SK-N-MC (cell line): ENCODE results near the gene ITGA11.
A peak's percentile ranks its signal among the peaks of the same experiment; 100 is the strongest.

ENCODE experiments used
- DNase-seq: peaks from one replicate; pipeline ENCODE4 v3.0.0-alpha.2; 2011; ENCODE audit warnings: low read depth, low spot score
- H3K27ac ChIP-seq: fragments of 200-600 bp; sonication (generic); 2 replicates; pipeline ENCODE4 v1.5.1; 2016; ENCODE audit warnings: mixed run types
- H3K36me3 ChIP-seq: fragments of 200-600 bp; sonication (generic); 2 replicates; pipeline ENCODE4 v1.6.1; 2017; ENCODE audit warnings: antibody characterized with exemption, low read length, mixed read lengths; ENCODE audit not compliant: insufficient read depth
- H3K4me3 ChIP-seq: fragments of 200-600 bp; sonication (generic); 2 replicates; pipeline ENCODE4 v1.5.1; 2016
- H3K9ac ChIP-seq: fragments of 200-600 bp; sonication (generic); 2 replicates; pipeline ENCODE4 v1.8.0; 2017; ENCODE audit warnings: mixed run types, mixed read lengths; ENCODE audit not compliant: insufficient read length
- H3K9me3 ChIP-seq: fragments of 200-600 bp; sonication (generic); 2 replicates; pipeline ENCODE4 v1.6.1; 2017; ENCODE audit warnings: low read depth, mild to moderate bottlenecking, antibody characterized with exemption, low read length, moderate library complexity, mixed read lengths
- EZH2 ChIP-seq: fragments of 200-600 bp; sonication (generic); IDR thresholded peaks from one replicate; pipeline ENCODE4 v1.6.1; 2017; ENCODE audit warnings: antibody characterized with exemption
- FOXP2 ChIP-seq: optimal IDR thresholded peaks from 2 replicates; pipeline ENCODE3; 2011; ENCODE audit warnings: mild to moderate bottlenecking, moderate library complexity; ENCODE audit not compliant: insufficient read depth; ENCODE audit errors: extremely low read length, control extremely low read depth
- POLR2AphosphoS5 ChIP-seq: IDR thresholded peaks from 2 replicates; pipeline ENCODE4 v1.6.1; 2012; ENCODE audit warnings: mild to moderate bottlenecking, low read depth, low read length, borderline replicate concordance

Gene ITGA11

GRCh38 chr15:68262514-68263356 lies 169.2 kb downstream of the ITGA11 start:
- H3K9me3 ChIP-seq, result no peaks in the 10 kb centered on the region
- no peak overlapping the region for H3K9ac ChIP-seq
- TF ChIP-seq POLR2AphosphoS5 (no peak), EZH2 (no peak), FOXP2 (no peak)
- H3K27ac ChIP-seq, result no peak overlapping the region
- DNase-seq, result no peak
- no peak overlapping the region for H3K4me3 ChIP-seq
- H3K36me3 ChIP-seq, result no peaks in the 10 kb centered on the region

- Histone ChIP-seq H3K4me3 (no peak overlapping the region), H3K9me3 (no peaks in the 10 kb centered on the region), H3K27ac (no peak overlapping the region), H3K36me3 (no peaks in the 10 kb centered on the region), H3K9ac (no peak overlapping the region)
- no peak for TF ChIP-seq POLR2AphosphoS5
- TF ChIP-seq FOXP2, result no peak
- TF ChIP-seq EZH2, result no peak
- DNase-seq, result no peak
These were observed 170.0 kb downstream of the ITGA11 start for GRCh38 chr15:68261980-68262379.

- H3K36me3 ChIP-seq, result no peaks in the 10 kb centered on the region
- no peaks in the 10 kb centered on the region for H3K9me3 ChIP-seq
- no peak for DNase-seq
- no peak overlapping the region for H3K27ac ChIP-seq
- no peak overlapping the region for H3K4me3 ChIP-seq
- TF ChIP-seq EZH2, result no peak
- TF ChIP-seq FOXP2, result no peak
- no peak for TF ChIP-seq POLR2AphosphoS5
- no peak overlapping the region for H3K9ac ChIP-seq
These were observed 170.7 kb downstream of the ITGA11 start for GRCh38 chr15:68261241-68261640.

- Histone ChIP-seq H3K4me3 (no peak overlapping the region), H3K9me3 (no peaks in the 10 kb centered on the region), H3K27ac (no peak overlapping the region), H3K36me3 (no peaks in the 10 kb centered on the region), H3K9ac (no peak overlapping the region)
- TF ChIP-seq EZH2 (no peak), POLR2AphosphoS5 (no peak), FOXP2 (no peak)
- no peak for DNase-seq
These were observed 172.1 kb downstream of the ITGA11 start for GRCh38 chr15:68259883-68260282.

GRCh38 chr15:68258692-68259091 lies 173.3 kb downstream of the ITGA11 start:
- no peaks in the 10 kb centered on the region for H3K36me3 ChIP-seq
- H3K9me3 ChIP-seq, result no peaks in the 10 kb centered on the region
- no peak overlapping the region for H3K27ac ChIP-seq
- TF ChIP-seq POLR2AphosphoS5, result no peak
- no peak for TF ChIP-seq FOXP2
- TF ChIP-seq EZH2, result no peak
- no peak overlapping the region for H3K9ac ChIP-seq
- no peak for DNase-seq
- H3K4me3 ChIP-seq, result no peak overlapping the region

- no peaks in the 10 kb centered on the region for H3K9me3 ChIP-seq
- no peak for TF ChIP-seq FOXP2
- TF ChIP-seq POLR2AphosphoS5, result no peak
- TF ChIP-seq EZH2, result no peak
- no peak for DNase-seq
- H3K4me3 ChIP-seq, result no peak overlapping the region
- no peaks in the 10 kb centered on the region for H3K36me3 ChIP-seq
- no peak overlapping the region for H3K27ac ChIP-seq
- H3K9ac ChIP-seq, result no peak overlapping the region
These were observed 175.1 kb downstream of the ITGA11 start for GRCh38 chr15:68256675-68257450.

GRCh38 chr15:68252925-68253534 lies 178.9 kb downstream of the ITGA11 start:
- DNase-seq, result peak; percentile 73
- TF ChIP-seq POLR2AphosphoS5 (no peak), EZH2 (no peak), FOXP2 (no peak)
- Histone ChIP-seq H3K27ac (no peak overlapping the region), H3K36me3 (no peaks in the 10 kb centered on the region), H3K4me3 (no peak overlapping the region), H3K9me3 (no peaks in the 10 kb centered on the region), H3K9ac (no peak overlapping the region)

- TF ChIP-seq EZH2, result no peak
- no peak for TF ChIP-seq POLR2AphosphoS5
- no peak for TF ChIP-seq FOXP2
- no peak overlapping the region for H3K27ac ChIP-seq
- no peaks in the 10 kb centered on the region for H3K9me3 ChIP-seq
- no peak for DNase-seq
- H3K4me3 ChIP-seq, result no peak overlapping the region
- no peaks in the 10 kb centered on the region for H3K36me3 ChIP-seq
- H3K9ac ChIP-seq, result no peak overlapping the region
These were observed 182.8 kb downstream of the ITGA11 start for GRCh38 chr15:68249058-68249713.
